CD4-positive, CD25-positive, alpha-beta regulatory T cell (primary cell): ENCODE results near the gene SERPINB3. TPM values are rescaled to one million over a fixed set of nuclear protein-coding genes. Genes with fewer than 3 reads are reported as not detected.

ENCODE experiments used
- ATAC-seq, 2 donors: fragments of 150-1000 bp; cut with Tn5 transposase; one replicate each; pipeline ENCODE4 v1.10.0; 2021; ENCODE audit warnings: low read depth in 2 of 2, moderate number of reproducible peaks in 2 of 2, moderate library complexity in 1 of 2
- DNase-seq, 3 donors: peaks; one replicate each; pipeline versions ENCODE4 v3.0.0 to v3.0.0-alpha.2; 2012 to 2022; ENCODE audit warnings: mixed read lengths in 1 of 3
- H3K27ac ChIP-seq: one replicate; pipeline ENCODE4 v1.7.0; 2013; ENCODE audit warnings: mild to moderate bottlenecking, low read length; ENCODE audit not compliant: insufficient read depth, poor library complexity, severe bottlenecking
- H3K27me3 ChIP-seq: one replicate; pipeline ENCODE4 v1.7.0; 2013; ENCODE audit warnings: low read length; ENCODE audit not compliant: control insufficient read depth, insufficient read depth
- H3K36me3 ChIP-seq: one replicate; pipeline ENCODE4 v1.7.0; 2013; ENCODE audit warnings: mild to moderate bottlenecking, low read length, moderate library complexity; ENCODE audit not compliant: control insufficient read depth, insufficient read depth
- H3K4me1 ChIP-seq: 2 replicates; pipeline ENCODE4 v1.7.0; 2013; ENCODE audit warnings: mild to moderate bottlenecking, low read length; ENCODE audit not compliant: insufficient read depth, control insufficient read depth, poor library complexity, severe bottlenecking
- H3K4me3 ChIP-seq: one replicate; pipeline ENCODE4 v1.7.0; 2013; ENCODE audit warnings: low read depth, mild to moderate bottlenecking, low read length, moderate library complexity
- H3K9me3 ChIP-seq, 2 experiments: 1 replicate in 1 of 2; 2 replicates in 1 of 2; pipeline ENCODE4 v1.7.0; 2013; ENCODE audit warnings: low read length in 2 of 2, mild to moderate bottlenecking in 1 of 2, moderate library complexity in 1 of 2; ENCODE audit not compliant: control insufficient read depth in 2 of 2
- H3K27ac Mint-ChIP-seq, 3 donors: one replicate each; pipeline ENCODE4 v1.8.0; 2020 to 2022; ENCODE audit warnings: mild to moderate bottlenecking in 3 of 3, mixed read lengths in 3 of 3, moderate library complexity in 2 of 3
- H3K27me3 Mint-ChIP-seq: one replicate; pipeline ENCODE4 v1.8.0; 2022; ENCODE audit warnings: mild to moderate bottlenecking, mixed read lengths
- H3K36me3 Mint-ChIP-seq: one replicate; pipeline ENCODE4 v1.8.0; 2020; ENCODE audit warnings: mixed read lengths
- H3K4me1 Mint-ChIP-seq, 4 donors: one replicate each; pipeline ENCODE4 v1.8.0; 2020 to 2022; ENCODE audit warnings: mixed read lengths in 4 of 4, mild to moderate bottlenecking in 1 of 4
- H3K4me3 Mint-ChIP-seq, 4 donors: one replicate each; pipeline ENCODE4 v1.8.0; 2020 to 2022; ENCODE audit warnings: mild to moderate bottlenecking in 4 of 4, mixed read lengths in 4 of 4, moderate library complexity in 3 of 4
- H3K9me3 Mint-ChIP-seq, 7 donors: one replicate each; pipeline ENCODE4 v1.8.0; 2020 to 2022; ENCODE audit warnings: mixed read lengths in 7 of 7, mild to moderate bottlenecking in 3 of 7, moderate library complexity in 2 of 7
- polyA plus RNA-seq, 4 donors: library from polyadenylated mRNA; unstranded; fragments of 300-500 nt; fragmentation: Illumina TruSeq; gene quantifications; one replicate each; pipeline ENCODE4 v1.2.3, GENCODE V29; 2021
- total RNA-seq: library from RNA; stranded (reverse); gene quantifications from one replicate; pipeline ENCODE4 v1.2.3, GENCODE V29; 2022

SERPINB3 gene
- total and polyA plus RNA-seq, 5 donors from 2014 or later, result not detected

GRCh38 chr18:63617915-63618234 is 43.8 kb downstream of the SERPINB3 start:
- DNase-seq, result no peak
- Histone ChIP-seq H3K36me3 (no peaks in the 10 kb centered on the region), H3K4me3 (no peak overlapping the region), H3K27ac (no peak overlapping the region), H3K27me3 (no peaks in the 10 kb centered on the region), H3K4me1 (no peaks in the 10 kb centered on the region), H3K9me3 (no peaks in the 10 kb centered on the region)
- H3K27ac Mint-ChIP-seq, result no peak overlapping the region
- no peaks in the 10 kb centered on the region for H3K36me3 Mint-ChIP-seq
- H3K9me3 Mint-ChIP-seq, result peaks cover 0 to 10% (median 3%) of the 10 kb centered on the region in 7 donors
- H3K4me3 Mint-ChIP-seq, result no peak overlapping the region
- peaks cover 15% of the 10 kb centered on the region for H3K27me3 Mint-ChIP-seq
- no peak for ATAC-seq
- H3K4me1 Mint-ChIP-seq, result no peaks in the 10 kb centered on the region

GRCh38 chr18:63617049-63617914 is 44.4 kb downstream of the SERPINB3 start:
- no peaks in the 10 kb centered on the region for H3K9me3 ChIP-seq
- H3K4me1 Mint-ChIP-seq, result no peaks in the 10 kb centered on the region
- H3K4me3 Mint-ChIP-seq, result no peak overlapping the region
- H3K4me1 ChIP-seq, result no peaks in the 10 kb centered on the region
- no peak overlapping the region for H3K27ac Mint-ChIP-seq
- no peaks in the 10 kb centered on the region for H3K27me3 ChIP-seq
- no peak for ATAC-seq
- no peaks in the 10 kb centered on the region for H3K36me3 ChIP-seq
- peaks cover 0 to 8% (median 0%) of the 10 kb centered on the region in 7 donors for H3K9me3 Mint-ChIP-seq
- no peak overlapping the region for H3K27ac ChIP-seq
- H3K4me3 ChIP-seq, result no peak overlapping the region
- no peaks in the 10 kb centered on the region for H3K36me3 Mint-ChIP-seq
- H3K27me3 Mint-ChIP-seq, result peaks cover 15% of the 10 kb centered on the region
- no peak for DNase-seq

GRCh38 chr18:63613420-63613819 is 48.3 kb downstream of the SERPINB3 start:
- DNase-seq (no peak), ATAC-seq (no peak)
- Mint-ChIP-seq H3K4me3 (no peak overlapping the region), H3K9me3 (peaks cover 0 to 2% (median 0%) of the 10 kb centered on the region in 7 donors), H3K27ac (no peak overlapping the region), H3K36me3 (no peaks in the 10 kb centered on the region), H3K4me1 (no peaks in the 10 kb centered on the region), H3K27me3 (peaks cover 17% of the 10 kb centered on the region)
- Histone ChIP-seq H3K36me3 (no peaks in the 10 kb centered on the region), H3K9me3 (no peaks in the 10 kb centered on the region), H3K27ac (no peak overlapping the region), H3K4me1 (no peaks in the 10 kb centered on the region), H3K27me3 (no peaks in the 10 kb centered on the region), H3K4me3 (no peak overlapping the region)

GRCh38 chr18:63606526-63606925 is 55.2 kb downstream of the SERPINB3 start:
- Mint-ChIP-seq H3K9me3 (peaks cover 0 to 5% (median 0%) of the 10 kb centered on the region in 7 donors), H3K27ac (no peak overlapping the region), H3K4me1 (no peaks in the 10 kb centered on the region), H3K4me3 (no peak overlapping the region), H3K27me3 (peaks cover 9% of the 10 kb centered on the region), H3K36me3 (no peaks in the 10 kb centered on the region)
- Histone ChIP-seq H3K9me3 (no peaks in the 10 kb centered on the region), H3K27ac (no peak overlapping the region), H3K36me3 (no peaks in the 10 kb centered on the region), H3K4me3 (no peak overlapping the region), H3K4me1 (no peaks in the 10 kb centered on the region), H3K27me3 (no peaks in the 10 kb centered on the region)
- no peak for ATAC-seq
- no peak for DNase-seq

Other genes starting within 250 kb of the SERPINB3 start
- gene VPS4B, start 239.4 kb downstream of the SERPINB3 start, total RNA-seq, result 93.3 TPM
- gene VPS4B, start 239.4 kb downstream of the SERPINB3 start, polyA plus RNA-seq, result 10 to 100 TPM; 54.2 to 72.4 (median 64.0) TPM
- gene SERPINB5, start 184.9 kb downstream of the SERPINB3 start, total RNA-seq, result not detected
- gene SERPINB5, start 184.9 kb downstream of the SERPINB3 start, polyA plus RNA-seq, result not detected
- not detected for gene SERPINB12, start 119.5 kb downstream of the SERPINB3 start, total RNA-seq
- gene SERPINB12, start 119.5 kb downstream of the SERPINB3 start, polyA plus RNA-seq, result not detected
- gene SERPINB13, start 74.5 kb downstream of the SERPINB3 start, total RNA-seq, result not detected
- gene SERPINB13, start 74.5 kb downstream of the SERPINB3 start, polyA plus RNA-seq, result not detected
- not detected for gene SERPINB4, start 17.6 kb downstream of the SERPINB3 start, total RNA-seq
- not detected for gene SERPINB4, start 17.6 kb downstream of the SERPINB3 start, polyA plus RNA-seq
- gene SERPINB11, start 41.1 kb upstream of the SERPINB3 start, total RNA-seq, result not detected
- not detected for gene SERPINB11, start 41.1 kb upstream of the SERPINB3 start, polyA plus RNA-seq
- gene SERPINB7, start 113.5 kb upstream of the SERPINB3 start, total RNA-seq, result not detected
- gene SERPINB7, start 113.5 kb upstream of the SERPINB3 start, polyA plus RNA-seq, result not detected
- gene SERPINB2, start 225.8 kb upstream of the SERPINB3 start, total RNA-seq, result not detected
- gene SERPINB2, start 225.8 kb upstream of the SERPINB3 start, polyA plus RNA-seq, result not detected
- not detected for gene SERPINB10, start 246.1 kb upstream of the SERPINB3 start, total RNA-seq
- gene SERPINB10, start 246.1 kb upstream of the SERPINB3 start, polyA plus RNA-seq, result not detected